Ectodermal cell (in vitro differentiated cells): Measurements from ENCODE around the gene NBL1.
"Not testable (repeated sequence)": the region's sequence is repeated elsewhere in the genome, so short reads cannot be mapped to it uniquely, and the experiment has no call there.

Source experiments
- H3K27ac ChIP-seq: 2 replicates; pipeline ENCODE4 v1.7.0; 2013; ENCODE audit warnings: mild to moderate bottlenecking, low read depth, low read length; ENCODE audit not compliant: insufficient read depth, poor library complexity, severe bottlenecking
- H3K27me3 ChIP-seq: 2 replicates; pipeline ENCODE4 v1.7.0; 2013; ENCODE audit warnings: mild to moderate bottlenecking, low read length; ENCODE audit not compliant: insufficient read depth, control insufficient read depth, poor library complexity, severe bottlenecking
- H3K36me3 ChIP-seq: one replicate; pipeline ENCODE4 v1.7.0; 2013; ENCODE audit warnings: low read length; ENCODE audit not compliant: control insufficient read depth, insufficient read depth
- H3K4me1 ChIP-seq: one replicate; pipeline ENCODE4 v1.7.0; 2013; ENCODE audit warnings: low read length; ENCODE audit not compliant: control insufficient read depth, insufficient read depth
- H3K4me3 ChIP-seq: 2 replicates; pipeline ENCODE4 v1.7.0; 2013; ENCODE audit warnings: low read depth, low read length, control low read depth; ENCODE audit not compliant: insufficient read depth
- H3K9me3 ChIP-seq: 2 replicates; pipeline ENCODE4 v1.7.0; 2013; ENCODE audit warnings: mild to moderate bottlenecking, low read length, moderate library complexity; ENCODE audit not compliant: control insufficient read depth
- WGBS, 2 experiments: methylation state at CpG; one replicate each; pipeline ENCODE4 v1.1.7; 2013; ENCODE audit warnings: missing lambda C conversion rate in 2 of 2; 5-methylcytosine and 5-hydroxymethylcytosine counted together

NBL1 gene

GRCh38 chr1:19635646-19636045 is 8.5 kb upstream of the NBL1 start:
- H3K9me3 ChIP-seq: no peaks in the 10 kb centered on the region
- no peaks in the 10 kb centered on the region for H3K36me3 ChIP-seq
- 94% methylated on average over 4 of the region's 4 CpGs for WGBS, 2 experiments
- H3K27me3 ChIP-seq: no peaks in the 10 kb centered on the region
- no peak overlapping the region for H3K4me3 ChIP-seq
- H3K4me1 ChIP-seq: peaks cover 8% of the 10 kb centered on the region
- H3K27ac ChIP-seq: no peak overlapping the region

- 94 to 96% methylated on average over 5 of the region's 5 CpGs for WGBS, 2 experiments
- no peak overlapping the region for H3K4me3 ChIP-seq
- H3K27ac ChIP-seq: no peak overlapping the region
- no peaks in the 10 kb centered on the region for H3K36me3 ChIP-seq
- H3K9me3 ChIP-seq: no peaks in the 10 kb centered on the region
- H3K4me1 ChIP-seq: peaks cover 13% of the 10 kb centered on the region
- H3K27me3 ChIP-seq: peaks cover under 1% of the 10 kb centered on the region
These were observed 8.0 kb upstream of the NBL1 start for GRCh38 chr1:19636065-19636464.

GRCh38 chr1:19636749-19637148 is 7.4 kb upstream of the NBL1 start:
- H3K27ac ChIP-seq, H3K9me3 ChIP-seq, H3K27me3 ChIP-seq, H3K4me3 ChIP-seq, H3K36me3 ChIP-seq: not testable (repeated sequence)
- 93 to 95% methylated on average over 9 to 10 of the region's 10 CpGs for WGBS, 2 experiments
- H3K4me1 ChIP-seq: peaks cover 13% of the 10 kb centered on the region

DNA sequence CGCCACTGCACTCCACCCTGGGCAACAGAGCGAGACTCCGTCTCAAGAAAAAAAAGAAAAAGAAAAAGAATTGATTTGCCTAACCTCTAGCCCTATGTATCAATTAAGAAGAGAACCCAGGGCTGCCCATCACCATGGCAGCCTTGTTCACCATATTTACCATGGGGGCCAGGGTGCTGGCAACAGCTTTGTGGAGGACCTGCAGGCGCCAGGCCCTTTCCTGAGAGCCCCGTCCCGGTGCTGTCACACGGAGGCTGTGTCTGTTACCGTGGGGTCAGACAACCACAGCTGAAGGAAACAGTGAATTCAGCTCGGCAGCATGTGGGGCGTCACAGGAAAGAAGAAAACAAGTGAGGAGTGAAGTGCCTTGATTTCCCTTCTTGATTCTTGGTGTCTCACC is 6.5 kb upstream of the NBL1 start:
- Histone ChIP-seq H3K27ac (no peak overlapping the region), H3K36me3 (no peaks in the 10 kb centered on the region), H3K9me3 (no peaks in the 10 kb centered on the region), H3K4me1 (peaks cover 13% of the 10 kb centered on the region), H3K4me3 (no peak overlapping the region), H3K27me3 (peaks cover 16% of the 10 kb centered on the region)
- WGBS, 2 experiments: 92 to 95% methylated on average over 10 of the region's 10 CpGs

- H3K27ac ChIP-seq, H3K9me3 ChIP-seq, H3K4me3 ChIP-seq, H3K36me3 ChIP-seq: not testable (repeated sequence)
- Histone ChIP-seq H3K4me1 (peaks cover 13% of the 10 kb centered on the region), H3K27me3 (peaks cover 31% of the 10 kb centered on the region)
- WGBS, 2 experiments: 79% methylated on average over 10 of the region's 10 CpGs
These were observed 4.9 kb upstream of the NBL1 start for GRCh38 chr1:19639228-19639627.

DNA sequence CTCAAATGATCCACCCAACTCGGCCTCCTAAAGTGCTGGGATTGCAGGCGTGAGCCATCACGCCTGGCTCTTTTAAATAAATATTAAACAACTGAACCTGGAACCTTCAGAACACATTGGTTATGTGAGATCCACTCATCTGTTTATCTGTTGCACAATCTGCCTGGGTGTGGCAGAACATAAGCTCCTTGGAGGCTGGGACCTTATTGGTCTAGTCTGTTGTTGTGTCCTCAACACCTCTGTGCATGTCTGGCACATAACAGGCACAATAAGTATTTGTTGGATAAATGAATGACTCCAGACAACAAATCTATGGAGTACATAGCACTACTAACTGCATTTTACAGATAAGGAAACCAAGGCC is 4.1 kb upstream of the NBL1 start:
- H3K4me1 ChIP-seq: peaks cover 13% of the 10 kb centered on the region
- H3K27me3 ChIP-seq: peaks cover 37% of the 10 kb centered on the region
- H3K27ac ChIP-seq: no peak overlapping the region
- WGBS, 2 experiments: 89 to 94% methylated on average over 3 of the region's 3 CpGs
- H3K36me3 ChIP-seq: no peaks in the 10 kb centered on the region
- no peaks in the 10 kb centered on the region for H3K9me3 ChIP-seq
- H3K4me3 ChIP-seq: no peak overlapping the region

DNA sequence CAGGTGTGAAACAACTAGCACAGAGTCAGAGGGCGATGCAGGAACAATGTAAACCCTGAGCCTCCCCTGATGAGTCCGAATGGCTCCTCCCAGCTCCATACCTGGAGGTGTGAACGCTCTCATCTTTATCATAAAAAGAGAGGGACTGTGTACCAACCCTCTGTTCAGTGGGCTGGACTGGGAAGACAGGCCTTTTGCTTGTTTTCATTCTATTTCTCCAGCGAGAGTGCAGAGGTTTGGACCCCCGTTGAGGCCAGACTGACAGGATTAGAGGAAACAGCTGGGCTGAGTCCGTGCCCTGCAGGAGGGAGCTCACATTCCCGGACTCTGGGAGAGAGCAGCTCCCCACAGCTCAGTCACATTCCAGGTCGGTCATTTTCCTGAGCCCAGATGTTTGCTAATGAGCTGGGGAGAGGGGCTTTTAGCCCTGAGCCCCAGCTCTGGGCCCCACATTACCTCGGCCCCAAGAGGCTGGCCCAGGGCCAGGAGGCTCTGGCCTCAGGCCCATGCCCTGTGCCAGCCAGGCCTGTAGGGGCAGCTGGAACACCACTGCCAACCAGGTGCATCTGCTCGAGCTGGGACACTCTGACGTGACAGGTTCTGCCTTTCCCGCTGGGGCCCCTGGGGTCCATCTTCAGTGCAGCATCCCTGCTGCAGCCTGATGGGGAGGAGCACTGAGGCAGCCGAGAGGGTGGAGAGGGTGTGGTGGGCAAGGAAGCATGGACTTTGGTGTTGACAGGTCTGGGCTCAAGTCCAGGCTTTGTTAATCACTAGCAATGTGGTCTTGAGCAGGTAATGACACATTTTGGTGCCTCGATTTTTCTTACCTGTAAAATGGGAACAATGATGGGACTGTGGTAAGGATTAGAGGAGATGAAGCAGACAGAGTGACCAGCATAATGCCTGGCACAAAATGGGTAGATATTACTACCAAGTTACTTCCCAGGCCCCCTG is 3.5 kb upstream of the NBL1 start:
- H3K4me3 ChIP-seq: no peak overlapping the region
- WGBS, 2 experiments: 23 to 24% methylated on average over 14 of the region's 14 CpGs
- H3K27ac ChIP-seq: no peak overlapping the region
- no peaks in the 10 kb centered on the region for H3K9me3 ChIP-seq
- H3K36me3 ChIP-seq: no peaks in the 10 kb centered on the region
- peaks cover 44% of the 10 kb centered on the region for H3K27me3 ChIP-seq
- H3K4me1 ChIP-seq: peaks cover 13% of the 10 kb centered on the region

- Histone ChIP-seq H3K36me3 (no peaks in the 10 kb centered on the region), H3K4me1 (peaks cover 13% of the 10 kb centered on the region), H3K27me3 (peaks cover 57% of the 10 kb centered on the region), H3K4me3 (no peak overlapping the region), H3K27ac (no peak overlapping the region), H3K9me3 (no peaks in the 10 kb centered on the region)
- 64 to 66% methylated on average over 7 of the region's 7 CpGs for WGBS, 2 experiments
These were observed 990 bp upstream of the NBL1 start for GRCh38 chr1:19643121-19643520.

DNA sequence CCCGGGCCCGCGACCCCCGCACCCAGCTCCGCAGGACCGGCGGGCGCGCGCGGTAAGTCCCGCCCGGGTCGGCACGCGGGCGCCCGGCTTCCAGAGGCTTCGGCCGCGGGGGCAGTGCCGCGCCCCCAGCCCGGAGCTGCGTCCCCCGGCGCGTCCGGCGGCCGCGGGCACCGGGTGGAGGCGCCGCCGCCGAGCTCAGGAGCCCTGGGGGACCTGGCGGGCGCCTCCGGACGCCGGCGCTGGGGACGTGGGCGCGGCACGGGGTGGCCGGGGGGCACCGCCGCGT is 227 bp downstream of the NBL1 start:
- Histone ChIP-seq H3K36me3 (no peaks in the 10 kb centered on the region), H3K4me3 (peak overlapping the region; percentile 40), H3K27me3 (peaks cover 57% of the 10 kb centered on the region), H3K9me3 (no peaks in the 10 kb centered on the region), H3K27ac (no peak overlapping the region), H3K4me1 (peaks cover 13% of the 10 kb centered on the region)
- 0 to 1% methylated on average over 51 of the region's 51 CpGs for WGBS, 2 experiments

DNA sequence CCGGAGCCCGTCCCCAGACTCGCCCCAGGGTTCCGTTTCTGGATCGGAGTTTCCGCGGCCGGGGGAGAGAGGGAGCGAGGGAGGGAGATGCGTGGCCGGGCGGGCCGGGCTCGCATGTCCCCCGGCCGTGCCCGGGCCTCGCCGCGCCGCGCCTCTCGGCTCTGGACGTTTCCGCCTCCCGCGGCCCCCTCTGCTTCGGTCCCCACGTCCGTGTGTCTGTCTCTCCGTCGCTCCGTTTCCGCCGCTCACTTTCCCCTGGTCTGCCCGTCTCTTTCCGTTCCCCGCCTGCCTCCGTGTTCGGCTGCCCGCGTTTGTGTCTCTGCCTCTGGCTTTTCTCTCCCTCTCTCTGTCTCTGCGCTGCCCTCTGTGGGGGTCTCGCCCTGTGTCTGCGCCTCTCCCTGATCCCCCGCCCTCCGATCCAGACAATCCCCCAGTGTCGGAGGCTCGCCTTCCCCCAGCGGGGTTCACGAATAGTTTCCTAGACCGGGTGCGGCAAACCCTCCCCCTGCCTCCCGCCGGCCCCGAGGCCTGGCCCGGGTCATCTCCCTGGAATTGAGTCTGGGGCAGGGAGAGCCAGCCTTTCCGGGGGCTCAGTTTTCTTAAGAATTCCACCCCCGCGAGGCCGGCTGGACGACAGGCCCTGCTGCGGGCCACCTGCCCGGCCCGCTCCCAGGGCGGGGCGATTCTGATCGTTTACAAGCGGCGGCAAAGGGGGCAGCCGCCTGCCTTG is 735 bp downstream of the NBL1 start:
- Histone ChIP-seq H3K4me1 (peaks cover 11% of the 10 kb centered on the region), H3K4me3 (peak overlapping the region; percentile 40), H3K36me3 (no peaks in the 10 kb centered on the region), H3K9me3 (no peaks in the 10 kb centered on the region), H3K27me3 (peaks cover 57% of the 10 kb centered on the region), H3K27ac (no peak overlapping the region)
- WGBS, 2 experiments: 1% methylated on average over 71 of the region's 71 CpGs
